Fibroblast of pulmonary artery (primary cell): ENCODE data around the gene MMP3.

Experiments used
- DNase-seq: peaks from one replicate; pipeline ENCODE4 v3.0.0-alpha.2; 2010; ENCODE audit warnings: low read depth
- H3K4me3 ChIP-seq: replicated peaks from 2 replicates; pipeline ENCODE4 v1.5.1; 2011; ENCODE audit warnings: low read depth, mild to moderate bottlenecking, control low read depth, low read length, moderate library complexity
- CTCF ChIP-seq: IDR thresholded peaks from 2 replicates; pipeline ENCODE4 v1.5.1; 2011; ENCODE audit warnings: mild to moderate bottlenecking, control low read depth, low read length, inconsistent platforms; ENCODE audit errors: missing control alignments

Gene MMP3

GRCh38 chr11:102806296-102806695, 37.1 kb downstream of the MMP3 start:
- peak; percentile 71 for DNase-seq
- TF ChIP-seq CTCF: no peak
- H3K4me3 ChIP-seq: no peak overlapping the region

GRCh38 chr11:102802341-102802740, 41.1 kb downstream of the MMP3 start:
- H3K4me3 ChIP-seq: no peak overlapping the region
- no peak for TF ChIP-seq CTCF
- DNase-seq: peak; percentile 83

GRCh38 chr11:102800767-102801166, 42.6 kb downstream of the MMP3 start:
- no peak overlapping the region for H3K4me3 ChIP-seq
- DNase-seq: no peak
- no peak for TF ChIP-seq CTCF

GRCh38 chr11:102799681-102800340, 43.6 kb downstream of the MMP3 start:
- no peak for TF ChIP-seq CTCF
- H3K4me3 ChIP-seq: no peak overlapping the region
- peak; percentile 46 for DNase-seq

DNA sequence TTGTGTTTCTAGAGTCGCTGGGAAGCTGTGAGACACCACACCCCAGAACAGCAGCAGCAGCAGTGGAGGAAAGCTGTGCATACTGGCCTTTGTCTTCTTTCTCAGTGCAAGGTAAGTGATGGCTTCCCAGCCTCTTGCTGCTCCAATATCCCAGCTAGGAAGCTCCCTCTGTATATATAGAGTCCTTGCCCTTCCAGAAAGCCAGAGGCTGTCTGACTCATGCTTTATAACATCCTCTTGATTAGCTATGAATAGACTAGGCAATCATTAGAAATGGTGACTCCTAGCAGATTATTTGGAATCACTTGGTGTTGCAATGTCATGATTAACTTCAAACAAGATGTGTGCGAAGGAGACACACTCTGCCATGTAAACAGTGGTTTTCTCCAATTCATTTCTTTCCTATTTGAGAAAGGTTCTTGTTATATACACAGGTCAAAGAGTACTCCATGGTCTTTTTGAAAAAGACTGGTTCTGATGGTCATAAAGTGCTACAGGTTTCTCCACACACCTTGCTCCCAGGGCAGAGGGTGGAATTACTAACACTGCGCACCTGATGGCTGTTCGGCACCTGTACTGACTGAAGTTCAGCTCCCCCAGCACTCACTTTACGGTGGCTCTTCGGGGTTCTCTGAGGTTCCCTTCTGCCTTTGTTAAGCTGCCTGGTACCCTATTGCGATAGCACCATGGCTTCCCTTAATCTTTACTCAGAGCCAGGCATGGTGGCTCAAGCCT, 45.2 kb downstream of the MMP3 start, which contains the start of gene MMP1:
Gene MMP1 (minus strand): TSS at position 149 of the 735 bp plus-strand sequence. CDS start 68 bp downstream, at position 81.
- TF ChIP-seq CTCF: no peak
- H3K4me3 ChIP-seq: no peak within 1 kb of the TSS
- DNase-seq: peak; percentile 50

DNA sequence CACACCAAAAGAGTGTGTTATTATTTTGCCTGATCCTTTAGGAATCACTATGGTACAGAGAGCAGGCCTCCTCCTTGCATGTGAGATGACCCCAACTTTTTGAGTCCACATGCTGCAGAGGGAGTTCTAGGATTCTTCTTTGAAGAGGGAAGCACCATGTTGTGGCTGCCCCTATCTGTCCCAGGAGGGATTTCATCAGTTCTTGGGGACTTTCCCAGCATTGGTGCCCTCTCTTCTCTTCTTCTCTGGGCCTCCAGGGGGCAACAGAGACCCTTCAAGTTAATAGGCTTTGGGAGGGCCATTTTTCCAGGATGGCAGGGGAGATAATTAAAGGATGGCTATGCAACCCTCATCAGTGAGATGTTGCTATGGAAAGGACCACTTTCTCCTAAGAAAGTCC, 49.0 kb downstream of the MMP3 start:
- DNase-seq: peak; percentile 42
- TF ChIP-seq CTCF: peak; percentile 53
- H3K4me3 ChIP-seq: no peak overlapping the region
